ENCODE data around the gene AMOTL2.

Gene AMOTL2

GRCh38 chr3:134364936-134365765, 9.1 kb downstream of the AMOTL2 start:
- no peak for DNase-seq

DNA sequence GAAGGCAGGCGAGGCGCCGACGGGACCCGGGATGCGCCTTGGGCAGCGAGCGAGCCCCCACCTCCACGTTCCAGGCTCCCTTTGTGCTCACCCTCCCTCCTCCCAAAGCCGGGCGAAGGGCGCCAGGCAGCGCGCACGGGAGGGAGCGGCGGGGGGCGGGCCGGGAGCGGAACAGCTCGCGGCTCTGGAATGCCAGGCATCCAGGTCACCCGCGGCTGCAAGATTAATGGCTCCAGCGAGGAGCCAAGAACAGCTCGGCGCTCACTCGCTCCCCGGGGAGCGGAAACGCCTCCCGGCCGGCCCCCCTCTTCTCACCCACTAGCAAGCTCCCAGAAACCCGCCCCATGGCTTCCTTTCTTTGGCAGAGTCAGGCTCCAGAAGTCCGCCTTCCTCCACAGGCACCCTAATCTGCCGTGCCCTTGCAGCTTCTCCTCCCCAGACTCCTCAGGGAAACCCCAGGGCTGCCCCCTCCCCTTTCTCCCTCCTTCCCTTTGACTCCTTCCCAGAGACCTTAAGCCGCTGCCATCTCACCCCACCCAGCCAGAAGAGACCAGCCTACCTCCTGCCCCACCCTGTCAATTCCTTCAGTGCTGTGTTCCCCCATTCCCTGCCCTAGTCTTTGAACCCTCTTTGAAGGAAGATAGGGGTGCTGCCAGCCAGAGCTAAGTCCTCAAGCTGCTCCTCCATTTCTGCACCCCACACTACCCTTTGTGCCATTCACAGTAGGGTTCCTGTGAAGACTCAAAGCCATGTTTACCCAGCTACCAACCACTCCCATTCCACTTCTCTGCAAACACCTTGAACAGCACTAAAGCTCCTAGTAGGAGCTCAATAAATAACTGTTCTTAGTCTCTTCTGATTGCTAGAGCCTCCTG, 9.9 kb downstream of the AMOTL2 start:
- no peak for DNase-seq

DNA sequence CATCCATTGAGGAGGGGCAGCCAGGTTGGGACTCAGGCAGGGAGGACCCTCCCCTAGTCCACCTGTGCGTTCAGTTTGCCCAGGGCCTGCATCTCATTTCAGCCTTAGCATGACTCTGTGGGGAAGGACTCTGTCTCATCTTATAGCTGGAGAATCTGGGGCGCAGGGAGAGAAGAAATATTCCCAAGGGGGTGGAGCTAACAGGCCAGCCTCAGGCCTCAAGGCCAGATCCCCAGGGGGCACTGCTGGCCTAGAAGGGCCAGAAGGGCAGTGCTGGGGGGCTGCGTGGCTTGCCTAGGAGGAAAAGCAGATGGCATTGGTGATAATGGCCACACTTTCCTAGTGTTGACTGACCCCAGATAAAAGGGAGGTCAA, 10.9 kb downstream of the AMOTL2 start:
- DNase-seq: no peak

DNA sequence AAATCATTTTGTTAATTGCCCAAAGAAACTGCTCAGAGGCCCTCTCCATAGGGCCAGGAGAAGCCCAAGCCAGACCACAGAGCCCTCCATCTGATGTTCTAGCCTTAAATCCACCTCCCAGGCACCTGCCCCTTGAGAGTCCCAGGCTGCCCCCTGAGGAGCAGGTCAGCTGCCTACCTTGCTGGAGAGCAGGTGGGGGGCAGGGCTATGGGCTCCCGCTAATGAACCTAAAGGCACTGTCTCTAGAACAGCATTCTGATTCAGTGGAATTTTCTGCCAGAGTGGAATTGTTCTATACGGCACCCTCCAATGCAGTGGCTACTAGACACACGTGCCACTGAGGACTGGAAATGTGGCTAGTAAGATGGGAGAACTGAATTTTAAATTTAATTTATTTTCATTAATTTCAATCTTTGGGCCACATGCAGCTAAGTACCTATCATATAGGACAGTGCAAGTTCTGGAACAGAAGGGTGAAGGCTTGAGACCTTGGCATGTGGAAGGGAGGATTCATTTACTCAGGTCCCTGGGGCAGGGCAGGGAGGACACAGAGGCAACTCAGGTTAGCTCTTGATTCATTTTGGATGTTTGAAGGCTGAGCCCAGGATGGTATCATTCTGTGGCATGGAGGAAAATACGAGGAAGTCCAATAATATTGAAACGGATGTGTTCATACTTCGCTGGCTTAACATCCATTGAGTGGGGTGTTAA, 11.4 kb downstream of the AMOTL2 start:
- no peak for DNase-seq

DNA sequence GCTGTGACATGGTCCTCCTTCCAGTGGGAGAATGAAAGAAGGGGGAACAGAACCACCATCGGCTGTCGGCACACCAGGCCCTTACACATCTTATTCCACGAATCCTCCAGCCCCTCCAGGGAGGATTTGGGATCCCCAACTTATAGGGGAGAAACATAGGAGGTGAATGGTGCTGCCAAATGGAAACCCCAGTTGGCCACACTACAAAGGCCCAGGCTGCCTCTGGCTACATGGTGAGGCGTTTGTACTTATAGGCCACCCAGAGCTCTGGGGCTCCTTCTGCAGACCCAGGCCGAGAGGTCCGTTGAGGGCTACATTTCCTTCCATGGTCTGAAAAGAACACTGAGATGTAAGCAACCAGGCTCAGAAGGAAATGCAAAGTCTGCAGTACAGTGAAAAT, 12.0 kb downstream of the AMOTL2 start:
- DNase-seq: no peak

- DNase-seq: no peak
Measured at GRCh38 chr3:134361162-134361835, 12.9 kb downstream of the AMOTL2 start.

DNA sequence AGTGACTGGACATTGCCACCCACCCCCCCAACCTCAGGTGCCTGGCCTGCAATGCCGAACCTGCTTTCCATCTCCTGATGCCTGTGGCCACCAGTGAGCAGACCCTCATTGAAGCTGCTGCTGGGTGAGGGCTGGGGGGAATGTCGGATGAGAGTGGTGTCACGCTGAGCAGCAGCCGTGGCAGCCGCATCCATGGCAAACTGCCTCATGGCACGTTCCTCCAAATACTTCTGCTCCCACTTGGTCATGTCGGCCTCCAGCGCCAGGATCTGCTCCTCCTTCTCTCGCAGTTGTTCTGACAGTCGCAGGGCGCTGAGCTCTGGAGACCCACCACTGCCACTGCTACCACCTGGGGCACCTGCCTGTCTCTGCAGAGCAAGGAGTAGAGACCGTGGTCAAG, 14.2 kb downstream of the AMOTL2 start:
- no peak for DNase-seq

DNA sequence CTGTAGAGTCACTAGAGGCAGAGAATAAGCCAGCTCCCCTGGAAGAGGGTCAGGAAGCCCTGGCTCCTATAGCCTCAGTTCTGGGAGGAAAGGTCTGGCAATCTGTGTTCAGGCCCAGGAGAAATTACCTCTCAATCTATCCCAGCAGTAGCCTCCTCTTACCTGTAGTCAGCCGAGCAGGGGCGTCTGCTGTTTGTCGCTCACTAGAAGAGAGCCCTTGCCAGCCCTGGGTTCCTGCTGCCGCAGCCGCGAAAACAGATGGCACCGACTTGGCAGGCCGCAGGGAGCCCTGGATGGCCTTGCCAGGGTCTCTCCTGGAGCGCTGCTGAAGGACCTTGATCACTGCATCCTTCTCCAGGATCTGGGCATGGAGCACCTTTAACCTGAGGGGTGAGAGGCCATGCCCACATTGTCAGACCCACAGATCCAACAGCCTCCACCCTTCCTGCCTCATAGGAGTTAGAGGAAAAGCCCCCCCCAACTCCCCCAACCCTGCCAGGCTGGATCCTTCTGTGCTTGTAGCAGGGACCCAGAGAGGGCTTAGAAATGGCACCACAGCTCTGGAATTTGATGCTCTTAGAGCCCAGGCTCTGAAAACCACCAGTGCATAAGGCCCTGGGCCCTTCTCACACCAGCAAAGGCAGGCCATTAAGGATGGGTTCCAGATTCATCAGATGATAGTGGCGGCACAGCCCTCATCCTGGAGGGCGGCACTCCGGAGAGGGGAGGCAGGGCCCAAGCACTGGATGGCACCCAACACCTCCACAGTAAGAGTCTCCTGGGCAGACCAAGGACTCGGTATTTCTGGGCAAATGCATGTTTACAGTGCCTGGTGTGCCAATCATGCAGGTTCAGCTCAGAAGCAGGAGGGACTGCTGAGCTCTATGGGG, 14.9 kb downstream of the AMOTL2 start:
- DNase-seq: peak; percentile 47

- no peak for DNase-seq
Measured at GRCh38 chr3:134357914-134358811, 16.1 kb downstream of the AMOTL2 start.

- DNase-seq: no peak
Measured at GRCh38 chr3:134357261-134357913, 16.9 kb downstream of the AMOTL2 start.

DNA sequence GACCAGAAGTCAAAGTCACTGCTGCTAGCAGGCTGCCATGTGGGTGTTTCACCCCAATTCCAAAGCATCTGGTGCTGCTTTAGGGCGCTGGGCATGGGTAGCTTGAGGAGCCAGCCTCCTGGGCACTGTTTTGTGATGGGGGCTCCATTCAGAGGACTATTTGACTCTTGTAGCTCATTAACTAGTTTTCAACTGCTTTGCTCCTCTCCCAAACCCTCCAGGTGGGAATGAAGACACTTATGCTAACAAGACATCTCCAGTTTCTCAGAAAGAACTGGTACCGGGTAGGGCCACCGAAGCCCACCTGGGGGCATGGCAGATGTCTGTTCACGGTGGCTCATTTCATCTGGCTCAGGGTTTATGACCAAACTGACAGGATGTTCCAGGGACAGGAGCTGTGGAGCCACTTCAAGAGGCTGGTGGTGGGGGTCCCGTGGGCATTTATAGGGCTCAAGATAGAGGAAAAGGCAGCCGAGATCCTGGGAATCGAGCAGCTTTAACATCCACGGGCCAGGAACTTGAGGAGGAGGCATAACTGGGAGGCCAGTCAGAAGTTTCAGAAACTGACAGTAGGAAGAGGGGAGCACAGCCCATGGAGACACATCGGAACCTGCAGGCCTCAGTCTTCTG, 17.7 kb downstream of the AMOTL2 start:
- no peak for DNase-seq

- no peak for DNase-seq
Measured at GRCh38 chr3:134355416-134355815, 18.8 kb downstream of the AMOTL2 start.

DNA sequence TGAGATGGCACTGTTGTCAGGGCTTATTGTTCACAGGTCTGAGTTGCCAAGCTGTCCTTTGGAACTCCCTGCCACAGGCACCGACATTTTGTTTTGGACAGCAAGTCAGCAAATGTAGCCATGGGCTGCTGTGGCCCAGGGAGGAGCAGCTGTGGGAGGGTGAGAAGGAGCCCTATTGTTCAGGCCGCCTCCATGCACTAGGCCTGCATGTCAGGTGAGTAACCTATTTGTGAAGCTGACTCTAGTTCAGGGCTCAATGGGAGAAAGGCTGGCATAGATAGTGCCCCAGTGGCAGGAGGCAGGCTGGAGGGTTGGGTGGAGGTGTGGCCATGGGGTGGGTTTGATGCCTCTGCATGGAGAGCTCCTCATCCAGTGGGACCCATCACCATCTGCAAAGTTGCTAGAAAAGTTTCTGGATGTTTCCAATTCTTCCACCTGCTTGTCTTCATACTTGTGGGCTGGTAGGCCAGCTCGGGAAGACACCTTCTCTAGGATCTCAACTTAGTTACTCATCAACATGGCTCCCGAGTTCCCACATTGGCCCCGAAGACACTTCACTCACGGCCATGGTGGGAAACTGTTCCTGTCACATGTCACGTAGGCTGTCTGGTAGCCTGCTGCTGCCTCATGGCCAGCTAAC, 19.5 kb downstream of the AMOTL2 start:
- DNase-seq: no peak

DNA sequence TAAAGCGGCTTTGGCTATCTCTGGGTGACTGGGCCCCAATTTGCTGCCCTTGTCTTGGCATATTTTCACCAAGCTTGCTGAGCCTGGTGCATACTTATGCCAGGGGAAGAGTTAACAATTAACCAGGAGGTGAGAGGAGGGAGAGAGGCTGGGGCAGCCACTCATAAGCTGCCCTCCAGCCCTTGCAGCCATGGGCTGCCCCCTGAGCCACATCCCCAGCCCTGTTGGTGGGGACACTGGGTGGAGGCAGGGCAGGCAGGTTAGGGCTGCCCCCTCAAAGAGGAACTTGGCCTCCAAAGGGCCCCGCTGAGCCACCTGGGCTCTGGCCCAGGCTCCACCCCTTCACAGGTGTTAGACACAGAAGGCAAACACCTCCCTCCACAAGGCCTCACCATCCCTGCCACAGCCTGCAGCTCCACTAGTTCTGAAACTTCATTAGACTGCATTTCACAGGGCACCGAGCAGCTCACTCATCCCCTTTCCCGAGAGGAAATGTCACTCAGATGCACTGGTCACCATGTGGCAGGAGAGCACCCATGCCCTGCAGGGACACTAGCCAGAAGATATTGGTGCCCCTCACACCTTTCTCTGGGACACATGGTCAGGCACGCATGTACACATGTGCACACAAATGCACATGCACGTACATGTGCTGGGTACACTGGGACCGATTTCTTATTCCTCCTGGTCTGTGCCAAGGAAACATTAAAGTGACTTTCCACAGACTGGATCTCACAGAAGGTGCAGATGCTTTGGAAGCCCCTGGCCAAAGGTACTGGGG, 20.2 kb downstream of the AMOTL2 start:
- no peak for DNase-seq

- no peak for DNase-seq
Measured at GRCh38 chr3:134353171-134353825, 20.9 kb downstream of the AMOTL2 start.

GRCh38 chr3:134352031-134352671, 22.1 kb downstream of the AMOTL2 start:
- DNase-seq: no peak

GRCh38 chr3:134351427-134351826, 22.8 kb downstream of the AMOTL2 start:
- no peak for DNase-seq
